HG03342 (cell line): Measurements from ENCODE around the gene BRCA1.
"Not testable (repeated sequence)": the region's sequence is repeated elsewhere in the genome, so short reads cannot be mapped to it uniquely, and the experiment has no call there.

ENCODE experiments used
- ATAC-seq: cut with Tn5 transposase; IDR thresholded peaks from one replicate; pipeline ENCODE4 v1.9.1; 2021; ENCODE audit warnings: mild to moderate bottlenecking, moderate library complexity; ENCODE audit not compliant: unreplicated experiment

Gene BRCA1

GRCh38 chr17:43006639-43007551 is 118.3 kb downstream of the BRCA1 start, which contains the start of gene IFI35:
Gene IFI35 (plus strand): TSS chr17:43006784. CDS start chr17:43006948, 164 bp downstream.
- ATAC-seq = peak; percentile 86

GRCh38 chr17:43003542-43004172 is 121.5 kb downstream of the BRCA1 start:
- no peak for ATAC-seq

GRCh38 chr17:43000894-43001293 is 124.3 kb downstream of the BRCA1 start:
- not testable (repeated sequence) for ATAC-seq

GRCh38 chr17:42999003-42999525 is 126.1 kb downstream of the BRCA1 start:
- ATAC-seq = no peak

GRCh38 chr17:42997984-42998938 is 126.9 kb downstream of the BRCA1 start, which contains the start of gene RPL27:
Gene RPL27 (plus strand): TSS chr17:42998419. CDS start chr17:42998751, 332 bp downstream.
- ATAC-seq = peak; percentile 91

GRCh38 chr17:42997390-42997983 is 127.7 kb downstream of the BRCA1 start:
- no peak for ATAC-seq
